Measurements from ENCODE around the gene DUSP23.

DUSP23 gene

GRCh38 chr1:159756397-159756796 is 24.4 kb upstream of the DUSP23 start:
- H4K8ac ChIP-seq (ENCODE audit: low read depth, low read length) = no peak overlapping the region
- H3K18ac ChIP-seq (ENCODE audit: low read length) = no peak overlapping the region
- no peaks in the 10 kb centered on the region for H3K27me3 ChIP-seq (ENCODE audit: control insufficient read depth in 3 of 3, insufficient read depth in 3 of 3, low read depth in 1 of 3, low read length in 3 of 3)
- no peak overlapping the region for H4K91ac ChIP-seq (ENCODE audit: low read depth, low read length, poor library complexity)
- H3K4me1 ChIP-seq (ENCODE audit: control insufficient read depth in 2 of 2, insufficient read depth in 1 of 2, low read depth in 1 of 2, low read length in 2 of 2) = no peaks in the 10 kb centered on the region
- H3K4ac ChIP-seq (ENCODE audit: low read length) = no peak overlapping the region
- H2AK5ac ChIP-seq (ENCODE audit: low read depth, low read length) = no peak overlapping the region
- no peak overlapping the region for H2BK15ac ChIP-seq (ENCODE audit: low read length)
- H3K4me2 ChIP-seq (ENCODE audit: insufficient read depth, low read length, poor library complexity, severe bottlenecking) = no peak overlapping the region
- H2BK12ac ChIP-seq (ENCODE audit: low read length) = no peak overlapping the region
- H3K23ac ChIP-seq (ENCODE audit: low read depth, low read length, poor library complexity) = no peak overlapping the region
- H3K9ac ChIP-seq (ENCODE audit: low read depth, low read length, poor library complexity) = no peak overlapping the region
- DNase-seq (ENCODE audit: low spot score) = no peak
- H2BK120ac ChIP-seq (ENCODE audit: low read depth, low read length) = no peak overlapping the region
- peaks cover 0 to 1% of the 10 kb centered on the region in 2 donors for H3K9me3 ChIP-seq (replicated peaks in 1 of 2; ENCODE audit: control insufficient read depth in 2 of 2, insufficient read depth in 1 of 2, low read depth in 1 of 2, low read length in 2 of 2)
- H3K36me3 ChIP-seq (replicated peaks in 1 of 2; ENCODE audit: control insufficient read depth in 2 of 2, insufficient read depth in 2 of 2, low read length in 2 of 2) = no peaks in the 10 kb centered on the region
- H2BK5ac ChIP-seq (ENCODE audit: low read length) = no peak overlapping the region
- no peak overlapping the region for H3K14ac ChIP-seq (ENCODE audit: low read length)
- no peak overlapping the region for H3K27ac ChIP-seq (replicated peaks; ENCODE audit: low read length)
- H3K79me1 ChIP-seq (ENCODE audit: low read depth, low read length) = no peaks in the 10 kb centered on the region
- H2AFZ ChIP-seq (ENCODE audit: low read length) = no peak overlapping the region
- no peak overlapping the region for H3K4me3 ChIP-seq (ENCODE audit: low read length in 2 of 2)

- no peak overlapping the region for H2BK12ac ChIP-seq (ENCODE audit: low read length)
- no peak overlapping the region for H3K4me2 ChIP-seq (ENCODE audit: insufficient read depth, low read length, poor library complexity, severe bottlenecking)
- H2BK15ac ChIP-seq (ENCODE audit: low read length) = no peak overlapping the region
- H2AK5ac ChIP-seq (ENCODE audit: low read depth, low read length) = no peak overlapping the region
- no peak overlapping the region for H2BK5ac ChIP-seq (ENCODE audit: low read length)
- no peak overlapping the region for H3K4ac ChIP-seq (ENCODE audit: low read length)
- no peak overlapping the region for H3K9ac ChIP-seq (ENCODE audit: low read depth, low read length, poor library complexity)
- H3K4me3 ChIP-seq (ENCODE audit: low read length in 2 of 2) = no peak overlapping the region
- no peak overlapping the region for H4K91ac ChIP-seq (ENCODE audit: low read depth, low read length, poor library complexity)
- H2BK120ac ChIP-seq (ENCODE audit: low read depth, low read length) = no peak overlapping the region
- H3K27ac ChIP-seq (replicated peaks; ENCODE audit: low read length) = no peak overlapping the region
- no peaks in the 10 kb centered on the region for H3K27me3 ChIP-seq (ENCODE audit: control insufficient read depth in 3 of 3, insufficient read depth in 3 of 3, low read depth in 1 of 3, low read length in 3 of 3)
- no peak overlapping the region for H3K23ac ChIP-seq (ENCODE audit: low read depth, low read length, poor library complexity)
- no peaks in the 10 kb centered on the region for H3K36me3 ChIP-seq (replicated peaks in 1 of 2; ENCODE audit: control insufficient read depth in 2 of 2, insufficient read depth in 2 of 2, low read length in 2 of 2)
- no CpG with 5 or more reads among the region's 1 CpG for WGBS, 2 donors (ENCODE audit: extremely low coverage in 2 of 2, insufficient read length in 2 of 2, insufficient replicate concordance in 1 of 2)
- H2AFZ ChIP-seq (ENCODE audit: low read length) = no peak overlapping the region
- DNase-seq (ENCODE audit: low spot score) = no peak
- no peak overlapping the region for H3K18ac ChIP-seq (ENCODE audit: low read length)
- H3K14ac ChIP-seq (ENCODE audit: low read length) = no peak overlapping the region
- no peak overlapping the region for H4K8ac ChIP-seq (ENCODE audit: low read depth, low read length)
- H3K4me1 ChIP-seq (ENCODE audit: control insufficient read depth in 2 of 2, insufficient read depth in 1 of 2, low read depth in 1 of 2, low read length in 2 of 2) = peaks cover 0 to 3% of the 10 kb centered on the region in 2 donors
- no peaks in the 10 kb centered on the region for H3K9me3 ChIP-seq (replicated peaks in 1 of 2; ENCODE audit: control insufficient read depth in 2 of 2, insufficient read depth in 1 of 2, low read depth in 1 of 2, low read length in 2 of 2)
- no peaks in the 10 kb centered on the region for H3K79me1 ChIP-seq (ENCODE audit: low read depth, low read length)
These were observed 17.1 kb upstream of the DUSP23 start for GRCh38 chr1:159763686-159764085.

- no peak overlapping the region for H3K14ac ChIP-seq (ENCODE audit: low read length)
- no peak overlapping the region for H2AK5ac ChIP-seq (ENCODE audit: low read depth, low read length)
- no peak overlapping the region for H3K4ac ChIP-seq (ENCODE audit: low read length)
- no peak overlapping the region for H4K91ac ChIP-seq (ENCODE audit: low read depth, low read length, poor library complexity)
- WGBS, 2 donors (ENCODE audit: extremely low coverage in 2 of 2, insufficient read length in 2 of 2, insufficient replicate concordance in 1 of 2) = no CpG with 5 or more reads among the region's 3 CpGs
- H3K23ac ChIP-seq (ENCODE audit: low read depth, low read length, poor library complexity) = no peak overlapping the region
- no peaks in the 10 kb centered on the region for H3K79me1 ChIP-seq (ENCODE audit: low read depth, low read length)
- H3K4me3 ChIP-seq (ENCODE audit: low read length in 2 of 2) = no peak overlapping the region
- H3K27ac ChIP-seq (replicated peaks; ENCODE audit: low read length) = no peak overlapping the region
- H2BK120ac ChIP-seq (ENCODE audit: low read depth, low read length) = no peak overlapping the region
- no peak overlapping the region for H3K9ac ChIP-seq (ENCODE audit: low read depth, low read length, poor library complexity)
- H3K9me3 ChIP-seq (replicated peaks in 1 of 2; ENCODE audit: control insufficient read depth in 2 of 2, insufficient read depth in 1 of 2, low read depth in 1 of 2, low read length in 2 of 2) = no peaks in the 10 kb centered on the region
- H2BK15ac ChIP-seq (ENCODE audit: low read length) = no peak overlapping the region
- H2BK12ac ChIP-seq (ENCODE audit: low read length) = no peak overlapping the region
- H4K8ac ChIP-seq (ENCODE audit: low read depth, low read length) = no peak overlapping the region
- H3K18ac ChIP-seq (ENCODE audit: low read length) = no peak overlapping the region
- H3K36me3 ChIP-seq (replicated peaks in 1 of 2; ENCODE audit: control insufficient read depth in 2 of 2, insufficient read depth in 2 of 2, low read length in 2 of 2) = no peaks in the 10 kb centered on the region
- no peak overlapping the region for H2AFZ ChIP-seq (ENCODE audit: low read length)
- no peak overlapping the region for H3K4me2 ChIP-seq (ENCODE audit: insufficient read depth, low read length, poor library complexity, severe bottlenecking)
- no peak overlapping the region for H2BK5ac ChIP-seq (ENCODE audit: low read length)
- H3K27me3 ChIP-seq (ENCODE audit: control insufficient read depth in 3 of 3, insufficient read depth in 3 of 3, low read depth in 1 of 3, low read length in 3 of 3) = no peaks in the 10 kb centered on the region
- DNase-seq (ENCODE audit: low spot score) = no peak
- peaks cover 0 to 3% of the 10 kb centered on the region in 2 donors for H3K4me1 ChIP-seq (ENCODE audit: control insufficient read depth in 2 of 2, insufficient read depth in 1 of 2, low read depth in 1 of 2, low read length in 2 of 2)
These were observed 15.0 kb upstream of the DUSP23 start for GRCh38 chr1:159765806-159766205.

GRCh38 chr1:159771127-159771895 is 9.5 kb upstream of the DUSP23 start:
- WGBS, 2 donors (ENCODE audit: extremely low coverage in 2 of 2, insufficient read length in 2 of 2, insufficient replicate concordance in 1 of 2) = no CpG with 5 or more reads among the region's 2 CpGs
- Histone ChIP-seq H3K9me3 (replicated peaks in 1 of 2; ENCODE audit: control insufficient read depth in 2 of 2, insufficient read depth in 1 of 2, low read depth in 1 of 2, low read length in 2 of 2) (no peaks in the 10 kb centered on the region), H2BK5ac (ENCODE audit: low read length) (no peak overlapping the region), H3K27ac (replicated peaks; ENCODE audit: low read length) (no peak overlapping the region), H3K4me2 (ENCODE audit: insufficient read depth, low read length, poor library complexity, severe bottlenecking) (no peak overlapping the region), H3K4me3 (ENCODE audit: low read length in 2 of 2) (no peak overlapping the region), H3K4ac (ENCODE audit: low read length) (no peak overlapping the region), H2BK120ac (ENCODE audit: low read depth, low read length) (no peak overlapping the region), H3K27me3 (ENCODE audit: control insufficient read depth in 3 of 3, insufficient read depth in 3 of 3, low read depth in 1 of 3, low read length in 3 of 3) (no peaks in the 10 kb centered on the region), H3K4me1 (ENCODE audit: control insufficient read depth in 2 of 2, insufficient read depth in 1 of 2, low read depth in 1 of 2, low read length in 2 of 2) (no peaks in the 10 kb centered on the region), H2AFZ (ENCODE audit: low read length) (no peak overlapping the region), H3K18ac (ENCODE audit: low read length) (no peak overlapping the region), H2AK5ac (ENCODE audit: low read depth, low read length) (no peak overlapping the region), H3K23ac (ENCODE audit: low read depth, low read length, poor library complexity) (no peak overlapping the region), H4K91ac (ENCODE audit: low read depth, low read length, poor library complexity) (no peak overlapping the region), H3K36me3 (replicated peaks in 1 of 2; ENCODE audit: control insufficient read depth in 2 of 2, insufficient read depth in 2 of 2, low read length in 2 of 2) (no peaks in the 10 kb centered on the region), H3K14ac (ENCODE audit: low read length) (no peak overlapping the region), H3K9ac (ENCODE audit: low read depth, low read length, poor library complexity) (no peak overlapping the region), H3K79me1 (ENCODE audit: low read depth, low read length) (no peaks in the 10 kb centered on the region), H2BK12ac (ENCODE audit: low read length) (no peak overlapping the region), H2BK15ac (ENCODE audit: low read length) (no peak overlapping the region), H4K8ac (ENCODE audit: low read depth, low read length) (no peak overlapping the region)
- no peak for DNase-seq (ENCODE audit: low spot score)
